ENCODE results near the gene FAM20A.

FAM20A gene

DNA sequence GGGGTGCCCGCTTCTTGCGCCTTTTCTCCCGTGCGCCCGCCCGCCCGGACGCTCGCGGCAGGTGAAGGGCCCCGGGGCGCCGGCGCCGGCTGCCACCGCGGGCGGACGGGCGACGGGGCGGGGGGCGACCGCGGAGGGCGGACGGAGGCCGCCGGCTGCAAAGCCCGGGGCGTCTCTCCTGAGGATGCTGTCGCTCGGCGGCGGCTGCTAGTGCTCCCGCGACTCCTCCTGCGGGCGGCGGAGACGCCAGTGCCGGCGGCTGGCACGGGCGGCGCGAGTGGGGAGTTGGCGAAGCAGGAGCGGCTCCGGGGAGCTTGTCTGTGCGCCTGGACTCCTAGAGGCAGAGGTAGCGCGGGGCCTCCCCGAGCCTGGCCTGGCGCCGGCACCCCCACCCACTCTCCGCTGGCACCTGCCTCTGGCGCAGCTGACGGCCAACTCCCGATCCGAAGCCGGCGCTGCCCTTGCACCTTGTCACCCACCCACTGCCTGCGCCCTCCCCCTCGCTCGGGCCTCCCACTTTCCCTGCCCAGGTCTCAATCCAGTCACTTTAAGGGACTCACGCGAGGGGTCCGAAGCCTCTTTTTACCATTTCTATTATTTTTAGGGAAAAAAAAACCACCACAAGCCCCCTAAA is at the start of gene FAM20A:
Gene FAM20A (minus strand): TSS at position 437 of the 634 bp plus-strand sequence. CDS start 701 bp downstream, outside the sequence.
- no peak for DNase-seq (ENCODE audit: low read depth in 2 of 2)

DNA sequence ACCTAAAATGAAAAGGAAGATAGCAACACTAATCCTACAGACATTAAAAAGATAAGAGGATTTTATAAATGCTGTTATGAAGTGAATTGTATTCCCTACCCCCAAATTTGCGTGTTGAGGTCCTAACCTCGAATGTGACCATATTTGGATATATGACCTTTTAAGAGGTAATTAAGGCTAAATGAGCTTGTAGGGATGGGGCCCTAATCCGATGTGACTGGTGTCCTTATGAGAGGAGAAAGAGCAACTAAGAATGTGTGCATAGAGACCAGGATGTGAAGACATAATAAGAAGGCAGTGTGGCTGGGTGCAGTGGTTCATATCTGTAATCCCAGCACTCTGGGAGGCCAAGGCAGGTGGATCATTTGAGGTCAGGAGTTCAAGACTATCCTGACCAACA is 48.2 kb upstream of the FAM20A start:
- no peak for DNase-seq (ENCODE audit: low read depth in 2 of 2)

DNA sequence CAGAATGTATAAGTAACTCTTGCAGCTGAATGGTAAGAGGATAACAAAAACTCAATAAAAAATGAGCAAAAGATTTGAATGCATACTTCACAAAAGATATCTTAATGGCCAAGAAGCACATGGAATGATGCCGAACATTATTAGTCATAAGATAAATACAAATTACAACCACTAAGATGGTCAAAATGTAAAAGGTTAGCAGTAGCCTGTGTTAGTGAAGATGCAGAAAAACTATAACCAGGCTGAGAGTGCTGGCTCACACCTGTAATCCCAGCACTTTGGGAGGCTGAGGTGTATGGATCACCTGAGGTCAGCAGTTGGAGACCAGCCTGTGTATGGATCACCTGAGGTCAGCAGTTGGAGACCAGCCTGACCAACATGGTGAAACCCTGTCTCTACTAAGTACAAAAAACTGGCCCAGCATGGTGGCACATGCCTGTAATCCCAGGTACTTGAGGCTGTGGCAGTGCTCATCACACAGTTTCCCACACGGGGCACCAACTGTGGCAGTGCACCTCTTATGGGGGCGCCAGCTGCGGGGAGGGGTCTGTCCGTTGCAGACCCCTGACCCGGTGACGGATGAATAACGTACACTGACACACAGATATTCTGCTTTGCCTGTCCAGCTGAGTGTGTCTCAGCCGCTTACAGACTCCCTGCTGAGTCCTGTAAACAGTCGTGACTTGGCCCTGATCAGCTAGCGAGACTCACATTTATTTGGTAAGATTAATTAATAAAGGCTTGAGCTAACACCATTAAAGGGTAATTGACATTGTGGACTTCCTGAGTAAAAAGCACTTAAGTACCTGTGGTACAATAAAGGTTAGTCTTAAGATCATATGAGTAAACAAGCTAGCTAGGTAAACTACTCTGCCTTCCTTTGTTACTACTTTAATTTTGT is 45.7 kb upstream of the FAM20A start:
- no peak for DNase-seq (ENCODE audit: low read depth in 2 of 2)

DNA sequence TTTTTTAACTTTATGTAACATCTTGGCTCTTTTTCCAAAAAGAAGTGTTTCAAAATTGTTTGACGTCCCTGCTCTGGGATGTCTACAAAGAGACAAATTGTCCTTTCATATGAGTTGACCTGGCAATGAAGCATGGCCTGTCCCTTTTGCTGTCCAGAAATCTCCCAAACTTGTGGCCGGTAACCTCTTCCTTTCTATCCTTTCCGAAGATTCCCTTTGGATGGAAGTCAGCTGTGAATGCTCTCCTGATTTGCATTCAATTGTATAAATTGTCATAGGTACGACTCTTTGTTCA is 40.9 kb upstream of the FAM20A start:
- DNase-seq (ENCODE audit: low read depth in 2 of 2) = no peak

DNA sequence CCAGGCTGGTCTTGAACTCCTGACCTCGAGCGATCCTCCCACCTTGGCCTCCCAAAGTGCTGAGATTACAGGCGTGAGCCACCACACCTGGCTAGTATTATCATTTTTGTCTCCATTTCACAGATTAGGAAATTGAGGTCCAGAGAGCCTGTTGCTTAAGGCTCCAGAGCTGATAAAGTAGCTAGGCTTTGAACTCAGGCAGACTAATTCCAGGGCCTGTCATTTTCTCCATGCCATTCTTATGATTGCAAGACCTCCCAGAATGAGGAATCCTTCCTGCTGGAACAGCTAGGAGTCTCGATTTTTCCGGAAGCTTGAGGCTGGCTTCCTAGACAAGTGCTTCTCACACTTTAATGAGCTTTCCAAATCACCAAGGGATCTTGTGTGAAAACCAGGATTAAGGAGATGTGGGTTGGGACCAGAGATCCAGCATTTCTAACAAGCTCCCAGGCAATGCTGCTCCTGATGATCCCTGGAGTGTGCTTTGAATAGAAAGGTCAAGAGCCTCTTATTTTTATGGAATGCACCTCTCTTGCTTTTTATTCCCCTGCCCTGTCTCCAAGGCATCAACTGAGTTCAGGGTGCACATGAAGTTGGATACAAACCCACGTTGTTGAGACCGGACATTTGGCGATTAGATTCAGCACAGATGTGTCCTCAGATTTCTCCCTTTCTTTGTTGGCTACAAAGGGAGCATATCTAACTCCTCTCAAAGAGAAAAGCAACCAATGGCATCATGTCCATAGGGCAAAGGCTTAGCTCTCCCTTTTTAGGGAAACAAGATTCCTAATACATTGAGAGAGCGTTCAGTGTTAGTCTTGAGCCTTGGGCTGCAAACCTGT is 40.3 kb upstream of the FAM20A start:
- DNase-seq (ENCODE audit: low read depth in 2 of 2) = no peak

DNA sequence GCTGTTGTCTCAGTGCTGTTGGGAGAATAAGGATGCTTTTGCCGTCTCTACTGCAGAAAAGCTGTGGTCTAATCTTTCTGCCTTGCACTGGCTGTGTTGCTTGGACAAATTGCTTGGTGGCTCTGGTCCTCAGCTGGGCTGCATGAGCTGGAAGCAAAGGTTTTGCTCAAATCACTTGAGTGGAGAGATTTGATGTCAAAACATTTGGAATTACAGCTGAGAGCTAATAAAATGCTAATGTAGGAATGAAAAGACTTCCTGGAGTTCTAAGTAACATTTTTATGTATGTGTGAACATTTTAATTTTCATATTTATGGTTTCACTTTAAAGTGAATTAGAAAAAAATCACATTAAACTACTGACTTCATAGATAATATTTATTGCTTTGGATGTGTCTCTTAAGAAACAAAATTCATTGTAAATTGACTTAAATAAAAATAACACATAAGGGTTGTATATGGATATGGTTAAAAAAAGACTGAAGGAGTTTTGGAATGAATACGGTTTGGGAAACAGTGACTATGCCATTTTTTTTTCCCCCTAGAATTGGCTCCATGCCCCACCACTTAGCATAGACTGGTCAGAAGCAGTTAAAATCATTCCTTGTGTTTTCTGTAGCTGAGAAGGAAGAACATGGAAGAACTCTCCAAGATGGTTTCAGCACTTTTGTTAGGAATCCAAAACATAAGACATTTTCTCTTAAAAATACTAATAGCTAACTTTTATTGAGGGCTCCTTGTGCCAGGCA is 39.2 kb upstream of the FAM20A start:
- DNase-seq (ENCODE audit: low read depth in 2 of 2) = no peak

DNA sequence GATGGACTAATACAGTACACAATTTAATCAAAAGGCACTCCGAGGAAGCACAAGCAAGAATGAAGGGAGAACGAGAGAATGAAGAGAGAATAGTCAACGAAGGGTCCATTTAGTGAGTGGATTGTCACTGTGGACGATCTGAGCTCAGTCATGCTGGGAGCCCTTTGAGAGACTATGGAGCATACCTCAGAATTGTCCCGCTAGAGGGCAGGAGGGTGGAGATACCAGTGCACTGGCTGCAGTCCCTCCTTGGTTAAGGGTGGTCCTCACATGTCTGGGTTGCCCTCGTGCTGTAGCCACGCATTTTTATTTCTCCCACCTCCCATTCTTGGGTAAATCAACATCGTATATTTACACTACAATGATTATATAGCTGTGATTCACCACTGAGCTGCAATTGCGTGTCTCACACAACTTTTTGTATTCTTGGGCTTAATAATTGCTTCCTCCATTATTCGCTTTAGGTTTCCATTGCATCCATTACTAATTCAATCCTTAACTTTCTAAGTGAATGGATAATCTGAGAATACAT is 33.2 kb upstream of the FAM20A start:
- no peak for DNase-seq (ENCODE audit: low read depth in 2 of 2)

DNA sequence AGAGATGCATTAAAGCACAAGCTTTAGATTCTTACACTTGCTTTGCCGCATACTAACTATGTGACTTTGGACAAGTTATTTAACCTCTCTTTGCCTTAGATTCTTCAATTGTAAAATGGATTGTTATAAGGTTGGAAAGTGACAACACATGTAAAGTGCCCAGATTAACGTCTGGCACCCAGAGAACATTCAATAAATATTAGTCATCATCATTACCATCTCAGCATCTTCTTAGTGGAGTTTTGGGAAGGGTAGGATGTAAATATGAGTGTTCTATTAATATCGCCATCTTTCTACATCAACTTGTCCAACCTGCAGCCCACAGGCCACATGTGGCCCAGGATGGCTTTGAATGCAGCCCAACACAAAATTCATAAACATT is 27.4 kb upstream of the FAM20A start:
- no peak for DNase-seq (ENCODE audit: low read depth in 2 of 2)

DNA sequence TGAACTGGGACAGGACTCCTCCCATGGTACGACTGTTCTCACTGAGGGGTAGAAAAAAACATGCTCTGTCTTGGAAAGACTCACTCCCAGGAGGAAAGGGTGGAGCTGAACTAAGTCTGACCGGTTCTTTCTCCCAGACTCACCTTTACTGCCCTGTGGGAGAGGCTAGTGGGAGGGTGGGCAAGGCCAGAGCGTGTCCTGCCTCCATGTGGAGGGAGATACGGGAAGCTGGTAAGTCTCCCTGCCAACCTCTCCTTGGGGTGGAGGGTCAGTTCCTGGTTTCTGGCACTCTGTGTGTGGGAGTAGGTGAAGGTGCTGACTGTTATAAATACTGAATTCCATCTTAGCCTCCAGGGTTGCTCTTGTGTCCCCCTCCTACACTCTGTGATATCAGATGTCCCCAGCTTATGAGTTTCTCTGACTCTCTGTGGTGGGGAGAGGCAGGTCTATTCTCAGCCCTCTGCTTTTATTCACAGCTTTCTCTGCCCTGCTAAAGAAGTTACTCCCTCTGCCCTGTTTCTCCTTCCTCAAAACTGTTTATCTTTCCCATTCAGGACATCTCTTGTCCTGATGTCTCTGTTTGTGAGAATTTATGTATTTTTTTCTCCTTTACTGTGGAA is 26.9 kb upstream of the FAM20A start:
- DNase-seq (ENCODE audit: low read depth in 2 of 2) = no peak

DNA sequence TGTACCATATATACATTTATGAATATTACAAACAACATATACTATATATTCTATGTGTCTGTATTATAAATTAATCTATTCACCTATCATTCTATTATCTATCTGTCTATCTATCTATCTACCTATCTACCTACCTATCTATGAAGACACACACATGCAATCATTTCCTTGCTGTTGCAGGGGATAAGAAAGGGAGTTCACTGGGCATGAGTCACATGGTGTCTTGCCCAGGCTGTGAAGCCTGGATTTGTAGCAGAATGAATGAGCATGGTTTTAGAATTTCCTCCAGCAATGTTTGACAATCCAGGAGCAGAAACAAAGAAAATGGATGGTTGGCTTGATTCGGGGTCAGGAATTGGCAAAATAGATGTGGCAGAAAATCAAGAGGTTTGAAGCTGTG is 23.2 kb upstream of the FAM20A start:
- DNase-seq (ENCODE audit: low read depth in 2 of 2) = no peak

DNA sequence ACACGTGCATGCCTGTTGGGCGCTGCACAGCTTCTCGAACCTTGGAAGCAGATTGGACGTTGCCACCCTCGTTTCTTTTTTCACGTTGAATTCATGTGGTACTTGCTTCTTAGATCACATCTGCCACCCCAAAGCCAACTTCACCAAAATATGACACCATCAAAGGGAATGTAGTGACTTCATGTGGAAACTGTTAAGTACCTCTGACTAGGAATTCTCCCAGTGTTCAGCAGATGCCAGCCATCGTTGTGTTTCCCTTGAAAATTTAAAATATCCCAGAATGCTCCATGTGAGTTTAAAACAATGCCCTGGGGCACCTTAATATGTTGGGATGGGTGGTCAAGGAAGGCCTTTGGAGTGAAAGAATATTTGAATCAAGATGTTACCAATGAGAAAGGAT is 22.6 kb upstream of the FAM20A start:
- DNase-seq (ENCODE audit: low read depth in 2 of 2) = no peak

DNA sequence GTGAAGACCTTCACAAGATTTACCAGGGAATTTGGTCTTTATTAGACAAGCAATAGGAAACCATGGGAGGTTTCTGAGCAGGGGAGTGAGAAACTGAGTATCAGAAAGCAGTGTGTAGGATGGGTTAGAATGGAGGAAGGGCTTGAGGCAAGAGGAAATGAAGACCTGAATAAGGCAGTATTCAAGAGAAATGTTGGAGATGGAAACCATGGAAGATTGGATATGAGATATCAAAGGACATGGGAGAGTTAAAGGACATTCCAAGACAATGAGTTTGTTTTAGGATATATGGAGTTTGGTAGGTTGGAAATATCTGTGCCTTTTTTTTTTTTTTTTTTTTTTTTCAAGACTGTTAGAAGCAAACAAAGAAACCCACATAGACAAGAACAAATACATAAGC is 21.3 kb upstream of the FAM20A start:
- no peak for DNase-seq (ENCODE audit: low read depth in 2 of 2)

DNA sequence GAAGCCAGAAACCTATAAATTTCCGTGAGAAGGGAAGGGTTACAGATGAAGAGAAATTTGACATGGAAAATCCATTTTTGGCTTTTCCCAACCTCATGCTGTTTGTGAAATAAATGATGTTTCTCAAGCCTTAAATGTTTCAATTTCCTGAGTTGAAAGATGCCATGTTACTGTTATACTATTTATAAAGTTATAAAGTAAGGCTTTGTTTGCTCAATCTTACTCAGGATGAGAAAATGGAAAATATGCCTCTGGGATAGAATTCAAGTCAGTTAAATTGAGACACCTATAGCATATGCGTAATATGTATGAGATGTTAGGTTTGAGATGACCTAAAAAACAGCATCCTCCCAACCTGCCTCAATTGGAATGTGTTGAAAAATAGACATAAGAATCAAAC is 19.9 kb upstream of the FAM20A start:
- no peak for DNase-seq (ENCODE audit: low read depth in 2 of 2)

DNA sequence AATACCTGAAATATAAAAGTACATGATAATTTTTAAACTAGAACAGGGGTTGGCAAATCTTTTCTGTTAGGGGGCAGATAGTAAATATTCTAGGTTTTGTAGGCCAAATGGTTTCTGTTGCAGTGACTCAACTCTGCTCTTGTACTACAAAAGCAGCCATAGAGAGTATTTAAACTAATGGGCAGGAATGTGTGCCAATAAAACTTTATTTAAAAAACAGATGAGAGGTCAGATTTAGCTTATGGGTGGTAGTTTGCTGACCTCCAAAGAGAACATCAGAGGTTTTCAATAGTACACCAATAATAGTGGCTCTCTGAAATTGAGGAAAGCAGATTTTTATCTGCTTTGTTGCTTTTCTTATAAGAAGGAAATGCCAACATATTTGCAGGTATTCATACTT is 15.2 kb upstream of the FAM20A start:
- DNase-seq (ENCODE audit: low read depth in 2 of 2) = no peak

DNA sequence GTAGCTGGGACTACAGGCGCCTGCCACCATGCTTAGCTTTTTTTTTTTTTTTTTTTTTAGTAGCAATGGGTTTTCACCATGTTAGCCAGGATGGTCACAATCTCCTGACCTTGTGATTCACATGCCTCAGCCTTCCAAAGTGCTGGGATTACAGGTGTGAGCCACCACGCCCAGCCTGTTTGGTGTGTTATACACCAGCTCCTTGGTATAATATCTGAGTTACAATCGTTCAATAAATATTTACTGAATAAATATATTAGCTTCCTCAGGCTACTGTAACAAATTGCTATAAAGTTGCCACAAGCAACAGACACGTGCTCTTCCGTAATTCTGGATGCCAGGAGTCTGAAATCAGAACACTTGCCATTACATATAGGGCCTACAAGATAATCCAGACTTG is 13.6 kb upstream of the FAM20A start:
- no peak for DNase-seq (ENCODE audit: low read depth in 2 of 2)

DNA sequence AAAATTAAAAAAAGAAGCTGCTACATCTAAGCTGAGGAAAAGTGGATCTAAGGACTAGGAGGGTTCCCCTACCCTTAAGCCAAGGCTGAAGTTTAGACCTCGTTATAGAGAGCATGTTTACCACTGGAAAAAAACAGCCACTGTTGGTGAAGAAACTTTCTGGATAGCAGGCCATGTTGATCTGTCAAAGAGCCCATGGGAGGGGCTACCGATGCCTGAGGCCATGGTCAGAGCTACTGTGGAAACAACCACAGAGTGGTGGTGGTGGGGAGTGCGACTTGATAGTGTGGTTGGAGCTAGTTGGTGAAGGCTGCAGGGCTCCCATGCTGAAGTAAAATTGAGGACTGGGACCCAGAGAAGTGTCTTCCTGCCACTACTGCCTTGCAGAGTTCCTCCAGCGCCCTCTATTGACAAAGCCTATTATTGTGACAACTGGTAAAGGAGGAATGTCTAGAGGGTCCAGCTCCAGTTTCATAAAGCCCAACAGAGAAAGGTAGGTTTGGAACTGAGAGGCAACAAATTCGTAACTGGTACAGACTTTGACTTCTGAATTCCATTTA is 12.7 kb upstream of the FAM20A start:
- no peak for DNase-seq (ENCODE audit: low read depth in 2 of 2)

DNA sequence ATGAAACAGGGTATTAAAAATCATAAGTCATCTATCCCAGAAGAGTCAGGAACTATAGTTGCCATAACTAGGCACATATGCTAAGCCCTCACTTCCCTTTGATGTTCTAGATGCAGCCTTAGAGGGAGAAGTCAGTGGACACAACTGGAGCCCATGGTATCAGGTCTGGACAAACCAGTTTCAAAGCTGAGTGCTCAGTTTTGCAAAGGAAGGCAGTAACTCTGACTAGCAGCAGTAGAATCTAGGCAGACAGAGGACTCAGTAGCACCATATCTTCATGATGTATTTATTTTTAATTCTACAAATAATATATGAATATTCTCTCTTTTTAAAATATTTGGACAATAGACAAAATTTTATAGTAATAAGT is 11.7 kb upstream of the FAM20A start:
- no peak for DNase-seq (ENCODE audit: low read depth in 2 of 2)

DNA sequence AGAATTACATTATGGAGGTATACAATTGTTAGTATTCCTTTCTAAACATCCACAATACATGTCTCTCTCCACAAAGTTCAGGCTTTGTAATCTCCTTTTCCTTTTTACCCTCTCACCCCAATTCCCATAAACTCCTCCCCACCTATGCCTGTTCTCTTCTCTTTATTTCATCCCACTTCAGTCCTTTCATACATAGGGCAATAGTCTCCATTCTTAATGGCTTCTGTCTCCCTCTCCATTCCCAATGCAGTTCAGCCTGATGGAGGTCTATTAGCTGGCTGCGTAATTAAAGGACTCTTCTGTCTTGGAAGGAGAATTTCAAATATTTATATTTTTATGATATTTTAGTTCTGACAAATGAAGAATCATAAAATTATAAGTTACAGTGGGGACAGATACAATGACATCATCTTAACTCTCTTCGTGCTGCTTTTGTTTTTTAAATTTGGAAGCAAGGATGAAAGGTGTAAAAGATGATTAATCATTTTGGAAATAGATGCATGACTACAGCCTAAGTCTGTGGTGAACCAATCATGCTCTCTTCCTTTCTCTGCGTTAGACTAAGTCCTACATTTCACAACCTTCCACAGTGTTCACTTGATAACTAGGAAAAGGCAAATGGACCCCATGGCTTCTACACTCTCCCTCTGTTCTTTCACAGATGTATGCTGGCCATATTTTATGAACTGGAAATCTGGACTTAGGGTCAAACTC is 11.2 kb upstream of the FAM20A start:
- no peak for DNase-seq (ENCODE audit: low read depth in 2 of 2)

DNA sequence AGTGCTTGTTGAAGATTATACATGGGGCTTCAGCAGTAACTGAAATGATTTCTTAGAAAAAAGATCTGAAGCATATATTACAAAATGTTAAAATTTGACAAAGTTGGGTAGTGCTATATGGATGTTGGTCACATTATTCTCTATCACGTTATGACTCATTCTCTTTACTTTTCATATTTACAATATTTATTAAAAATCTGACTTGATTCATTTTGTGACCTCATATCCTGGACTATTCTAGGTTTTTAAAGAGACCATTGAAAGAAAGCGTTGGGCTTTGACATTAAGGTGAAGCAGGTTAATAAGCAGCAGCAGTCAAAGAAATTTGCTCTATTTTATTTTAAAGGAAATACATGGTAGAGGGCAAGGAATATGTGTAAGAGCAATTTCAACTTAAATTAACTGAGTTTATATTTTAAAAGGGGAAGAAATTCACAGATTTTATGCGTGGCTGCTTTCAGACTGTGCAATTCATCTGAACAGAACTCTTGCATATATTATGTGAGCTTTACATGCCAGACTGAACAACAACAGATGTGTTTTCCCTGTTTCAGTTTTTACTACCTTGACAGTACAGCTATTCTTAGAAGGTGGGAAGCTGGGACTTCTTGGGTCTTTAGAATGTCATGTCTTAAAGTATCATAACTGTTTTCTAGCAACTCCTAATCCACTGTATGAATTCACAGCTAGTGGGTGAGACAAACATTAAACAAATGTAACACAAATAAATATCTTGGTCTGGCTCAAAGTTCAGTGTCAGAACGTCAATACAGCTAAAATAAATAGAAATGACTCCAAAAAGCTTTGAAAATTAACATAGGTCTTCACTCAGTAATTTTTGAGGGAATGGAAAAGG is 10.4 kb upstream of the FAM20A start:
- DNase-seq (ENCODE audit: low read depth in 2 of 2) = no peak

Data from stimulated activated CD4-positive, alpha-beta T cell treated with anti-CD3 and anti-CD28 coated beads, Interleukin-1b, Interleukin-23, amount 100 ng/mL, for 4 hours (primary cell).